Thoracic aorta (tissue), 2 donors: ENCODE results near the gene EZH1. TPM values are rescaled to one million over a fixed set of nuclear protein-coding genes. Genes with fewer than 3 reads are reported as not detected.

Source experiments
- ATAC-seq: fragments of 150-250 bp; one replicate; pipeline ENCODE4 v1.8.0; 2017; ENCODE audit warnings: low read depth; ENCODE audit not compliant: insufficient number of reproducible peaks, low FRiP score
- DNase-seq: peaks from one replicate; pipeline ENCODE4 v3.0.0-alpha.2; 2020; ENCODE audit warnings: low spot score
- H3K27ac ChIP-seq, 2 donors: fragments of 200-600 bp; sonication (generic); 1 replicate in 1 of 2; 2 replicates in 1 of 2; pipeline ENCODE4 v1.5.1; 2016; ENCODE audit warnings: mild to moderate bottlenecking in 2 of 2, moderate library complexity in 2 of 2
- H3K27me3 ChIP-seq: fragments of 200-600 bp; sonication (generic); replicated peaks from 2 replicates; pipeline ENCODE4 v1.6.0; 2016; ENCODE audit warnings: mild to moderate bottlenecking; ENCODE audit not compliant: insufficient read depth
- H3K36me3 ChIP-seq: fragments of 200-600 bp; sonication (generic); one replicate; pipeline ENCODE4 v1.5.1; 2016
- H3K4me1 ChIP-seq, 2 donors: fragments of 200-600 bp; sonication (generic); 1 replicate in 1 of 2; 2 replicates in 1 of 2; pipeline versions ENCODE4 v1.5.1 to v1.6.0; 2016; ENCODE audit warnings: low read depth in 2 of 2, mild to moderate bottlenecking in 1 of 2; ENCODE audit not compliant: control insufficient read depth in 1 of 2
- H3K4me3 ChIP-seq: fragments of 200-600 bp; sonication (generic); 2 replicates; pipeline ENCODE4 v1.5.1; 2016; ENCODE audit warnings: mild to moderate bottlenecking
- H3K9me3 ChIP-seq: fragments of 200-600 bp; sonication (generic); 2 replicates; pipeline ENCODE4 v1.5.1; 2016
- CTCF ChIP-seq: fragments of 200-600 bp; sonication (generic); IDR thresholded peaks from one replicate; pipeline ENCODE4 v1.5.1; 2019; ENCODE audit warnings: antibody characterized with exemption
- total RNA-seq, 2 donors: library from RNA; depleted of rRNA; stranded (reverse); fragments of >200 nt; gene quantifications; one replicate each; pipeline versions ENCODE4 v1.1.0 to v1.2.3, GENCODE V29; 2016

EZH1 gene
- total RNA-seq, 2 donors from 2014 or later = 66.3 to 75.2 TPM

GRCh38 chr17:42784409-42784808 is 39.6 kb upstream of the EZH1 start:
- Histone ChIP-seq H3K36me3 (peaks cover 2% of the 10 kb centered on the region), H3K27me3 (peaks cover 9% of the 10 kb centered on the region), H3K4me1 (peaks cover 3 to 21% of the 10 kb centered on the region in 2 donors), H3K27ac (no peak overlapping the region), H3K9me3 (no peaks in the 10 kb centered on the region), H3K4me3 (no peak overlapping the region)
- ATAC-seq = no peak
- no peak for TF ChIP-seq CTCF
- no peak for DNase-seq

DNA sequence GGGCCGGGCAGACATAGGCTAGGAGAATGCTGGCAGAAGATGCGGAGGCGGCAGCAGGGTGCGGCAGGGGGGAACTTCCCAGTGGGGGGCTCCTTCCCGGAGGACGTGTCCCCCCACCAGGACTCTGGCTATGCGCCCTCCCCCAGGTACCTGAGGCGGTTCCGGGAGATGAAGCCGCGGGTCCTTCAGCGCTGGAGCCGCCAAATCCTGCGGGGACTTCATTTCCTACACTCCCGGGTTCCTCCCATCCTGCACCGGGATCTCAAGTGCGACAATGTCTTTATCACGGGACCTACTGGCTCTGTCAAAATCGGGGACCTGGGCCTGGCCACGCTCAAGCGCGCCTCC is 38.9 kb upstream of the EZH1 start:
- Histone ChIP-seq H3K9me3 (no peaks in the 10 kb centered on the region), H3K27ac (no peak overlapping the region), H3K4me3 (no peak overlapping the region), H3K27me3 (peaks cover 9% of the 10 kb centered on the region), H3K4me1 (peaks cover 3 to 21% of the 10 kb centered on the region in 2 donors), H3K36me3 (peaks cover 9% of the 10 kb centered on the region)
- no peak for DNase-seq
- no peak for ATAC-seq
- TF ChIP-seq CTCF = no peak

DNA sequence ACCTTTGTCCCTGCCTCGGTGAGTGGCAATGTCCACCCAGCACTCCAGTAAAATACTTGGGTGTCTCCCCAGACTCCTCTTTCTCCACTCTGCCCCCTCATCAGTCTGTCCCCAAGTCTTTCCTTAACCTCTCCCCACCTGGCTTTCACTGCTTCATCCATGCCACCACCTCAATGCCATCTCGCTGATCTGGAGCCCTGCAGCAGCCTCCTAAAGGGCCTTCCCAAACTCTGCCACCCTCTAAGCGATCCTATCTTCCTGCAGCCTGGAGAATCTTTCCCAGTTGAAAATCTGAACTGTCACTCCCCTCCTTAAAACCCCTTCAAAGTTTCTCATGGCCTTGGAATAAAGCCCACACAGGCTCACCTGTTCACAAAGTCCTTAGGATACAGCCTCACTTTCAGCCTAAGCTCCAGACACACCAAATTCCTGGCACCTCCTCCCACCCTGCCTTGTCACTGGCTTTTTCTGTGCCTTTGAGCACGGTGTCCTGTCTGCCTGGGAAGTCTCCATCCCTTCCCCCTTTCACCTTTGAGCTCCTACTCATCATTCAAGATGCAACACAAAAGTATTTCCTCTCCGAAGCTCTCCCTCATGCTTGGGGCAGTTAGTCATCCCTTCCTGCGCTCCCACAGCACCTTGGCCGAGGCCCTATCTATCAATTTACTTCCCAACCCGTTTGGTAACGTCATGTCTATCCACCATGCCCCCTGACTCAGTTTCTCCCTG is 38.4 kb upstream of the EZH1 start:
- no peak for TF ChIP-seq CTCF
- H3K27me3 ChIP-seq = peaks cover 9% of the 10 kb centered on the region
- DNase-seq = no peak
- peaks cover 3 to 21% of the 10 kb centered on the region in 2 donors for H3K4me1 ChIP-seq
- no peak overlapping the region for H3K4me3 ChIP-seq
- H3K9me3 ChIP-seq = no peaks in the 10 kb centered on the region
- ATAC-seq = no peak
- no peak overlapping the region for H3K27ac ChIP-seq
- H3K36me3 ChIP-seq = peaks cover 14% of the 10 kb centered on the region

DNA sequence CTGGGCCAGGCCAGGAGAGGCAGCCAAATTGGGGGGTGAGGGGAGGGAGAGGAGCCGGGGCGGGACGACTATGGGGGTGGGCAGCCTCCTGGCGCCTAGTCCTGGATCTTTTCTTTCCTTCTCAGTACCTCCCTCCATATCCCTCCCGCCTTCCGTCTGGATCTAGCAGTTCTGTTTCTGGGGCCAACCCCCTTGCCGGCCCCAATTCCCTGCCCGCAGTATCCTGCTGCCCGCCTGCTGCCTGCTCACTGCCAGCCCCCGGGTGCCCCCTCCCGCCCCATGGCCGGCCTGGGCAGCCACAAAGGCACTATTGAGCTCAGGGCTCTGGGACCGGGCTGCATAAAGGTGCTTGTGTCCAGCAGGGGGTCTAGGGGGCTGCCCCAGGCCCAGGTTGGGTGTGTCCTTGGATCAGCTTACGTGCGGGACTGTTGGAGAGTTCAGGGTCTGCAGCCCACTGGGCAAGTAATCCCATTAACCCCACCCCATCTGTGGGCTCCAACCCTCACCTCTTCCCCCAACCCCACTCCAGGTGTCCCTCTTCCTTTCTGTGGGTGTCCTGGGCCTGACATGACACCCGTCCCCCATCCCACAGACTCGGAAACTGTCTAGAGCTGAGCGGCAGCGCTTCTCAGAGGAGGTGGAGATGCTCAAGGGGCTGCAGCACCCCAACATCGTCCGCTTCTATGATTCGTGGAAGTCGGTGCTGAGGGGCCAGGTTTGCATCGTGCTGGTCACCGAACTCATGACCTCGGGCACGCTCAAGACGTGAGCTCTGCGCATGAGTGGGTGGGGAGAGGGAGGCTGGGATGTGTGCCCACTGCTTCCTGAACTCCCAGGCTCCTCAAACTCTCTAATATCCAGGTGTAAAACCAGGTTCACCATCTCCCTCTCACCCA is 37.6 kb upstream of the EZH1 start:
- ATAC-seq = no peak
- Histone ChIP-seq H3K4me3 (no peak overlapping the region), H3K27ac (no peak overlapping the region), H3K9me3 (no peaks in the 10 kb centered on the region), H3K4me1 (peaks cover 3 to 21% of the 10 kb centered on the region in 2 donors), H3K27me3 (peaks cover 9% of the 10 kb centered on the region), H3K36me3 (peaks cover 20% of the 10 kb centered on the region)
- no peak for TF ChIP-seq CTCF
- no peak for DNase-seq

DNA sequence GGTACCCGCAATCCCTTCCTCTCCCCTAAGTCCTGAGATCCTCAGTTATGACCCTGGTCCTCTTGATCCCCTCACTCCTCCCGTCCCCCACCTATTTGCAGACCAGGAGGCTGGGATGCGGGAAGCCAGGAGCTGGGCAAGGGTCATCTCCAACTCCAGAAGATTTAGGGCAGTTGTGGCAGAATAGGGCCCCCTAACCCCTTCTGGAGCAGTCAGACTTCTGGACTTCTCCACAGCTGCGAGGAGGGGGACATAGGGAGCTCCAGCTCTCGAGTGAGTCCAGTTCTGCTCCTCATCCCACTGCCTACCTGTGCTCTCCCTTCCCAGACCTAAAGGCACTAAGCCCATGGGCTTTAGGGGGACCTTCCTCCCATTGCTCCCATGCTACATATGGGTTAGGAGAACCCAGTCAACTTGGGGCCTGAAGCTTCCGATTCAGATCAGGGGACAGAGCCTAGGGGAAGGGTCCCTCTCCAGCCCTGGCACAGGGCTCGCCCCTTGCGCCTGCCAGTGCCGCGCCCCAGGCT is 36.9 kb upstream of the EZH1 start:
- Histone ChIP-seq H3K4me1 (peaks cover 3 to 21% of the 10 kb centered on the region in 2 donors), H3K4me3 (no peak overlapping the region), H3K27ac (no peak overlapping the region), H3K27me3 (peaks cover 9% of the 10 kb centered on the region), H3K36me3 (peaks cover 26% of the 10 kb centered on the region), H3K9me3 (no peaks in the 10 kb centered on the region)
- no peak for TF ChIP-seq CTCF
- no peak for DNase-seq
- ATAC-seq = no peak
